Measurements from ENCODE around the gene DIPK1A. TPM values are rescaled to one million over a fixed set of nuclear protein-coding genes. Genes with fewer than 3 reads are reported as not detected.

The DIPK1A gene
- polyA plus RNA-seq, 2 of the 4 experiments (the other 2 are of a cell fraction): 12.4 to 21.1 TPM

- no peak overlapping the region for H3K27ac ChIP-seq
- H3K9me3 ChIP-seq: no peaks in the 10 kb centered on the region
- FAIRE-seq (no peak), DNase-seq (ENCODE audit: low read depth in 1 of 2, low spot score in 1 of 2) (no peak), ATAC-seq (no peak)
- peaks cover 9% of the 10 kb centered on the region; the same call in 1 of the 3 replicates for H3K4me1 ChIP-seq
- CTCF ChIA-PET: no interaction called here
- H3K4me2 ChIP-seq: no peak overlapping the region
- POLR2A ChIA-PET: no interaction called here
- no peak for TF ChIP-seq JUN (IDR thresholded peaks at IDR 0.05)
- no peak for TF ChIP-seq BHLHE40 (IDR thresholded peaks at IDR 0.05; ENCODE audit: low read depth, low read length)
- no peak for TF ChIP-seq CHD4 (IDR thresholded peaks at IDR 0.05; ENCODE audit: borderline replicate concordance)
- no peak for TF ChIP-seq EP300 (IDR thresholded peaks at IDR 0.05)
- no peak for TF ChIP-seq SREBF2 (IDR thresholded peaks at IDR 0.05)
- no peak for TF ChIP-seq PBX3 (IDR thresholded peaks at IDR 0.05)
- TF ChIP-seq ZC3H11A (IDR thresholded peaks at IDR 0.05): no peak
- no peak for TF ChIP-seq KDM1A (IDR thresholded peaks at IDR 0.05; ENCODE audit: low read depth)
- TF ChIP-seq NFE2L2 (conservative IDR thresholded peaks at IDR 0.05; ENCODE audit: low read length): no peak
- no peak for TF ChIP-seq FOSL2 (IDR thresholded peaks at IDR 0.05)
- TF ChIP-seq FOSL2 (CRISPR knock-in tag; IDR thresholded peaks at IDR 0.05): no peak
- no peak for TF ChIP-seq ZFP36 (IDR thresholded peaks at IDR 0.05; ENCODE audit: borderline replicate concordance, partially characterized antibody)
- TF ChIP-seq SMC3 (IDR thresholded peaks at IDR 0.05): no peak
- TF ChIP-seq HOXB13 (CRISPR knock-in tag; IDR thresholded peaks at IDR 0.05; ENCODE audit: low read depth): no peak
- no peak for TF ChIP-seq PHF8 (IDR thresholded peaks at IDR 0.05; ENCODE audit: borderline replicate concordance, low read depth)
- no peak for TF ChIP-seq CBX8 (IDR thresholded peaks at IDR 0.05)
- no peak for TF ChIP-seq HDAC2 (IDR thresholded peaks at IDR 0.05)
- TF ChIP-seq KDM5A (IDR thresholded peaks at IDR 0.05): no peak
- no peak for TF ChIP-seq MAFK (IDR thresholded peaks at IDR 0.05; ENCODE audit: partially characterized antibody)
- TF ChIP-seq CEBPB (IDR thresholded peaks at IDR 0.05): no peak
- no peak overlapping the region for H3K4me3 ChIP-seq
These were observed 152.9 kb downstream of the DIPK1A start for GRCh38 chr1:92808381-92808780.

GRCh38 chr1:92805216-92805615, 156.0 kb downstream of the DIPK1A start:
- peaks cover 9% of the 10 kb centered on the region; the same call in 1 of the 3 replicates for H3K4me1 ChIP-seq
- CTCF ChIA-PET: interaction anchor here (1.4 kb wide), 1 partner anchor 13 kb away, joined by 3 read pairs; no protein-coding TSS in a partner anchor
- H3K4me2 ChIP-seq: peak overlapping the region; percentile 54
- no peak for DNase-seq (ENCODE audit: low read depth in 1 of 2, low spot score in 1 of 2)
- FAIRE-seq: no peak
- WGBS (ENCODE audit: missing lambda C conversion rate): 74% methylated on average over 1 of the region's 1 CpG
- POLR2A ChIA-PET: interaction anchor here (1.4 kb wide), 1 partner anchor 27 kb away, joined by 5 read pairs; the partner anchor contains the start of gene RPL5
- ATAC-seq: no peak
- H3K4me3 ChIP-seq: no peak overlapping the region
- peak overlapping the region; percentile 58 to 72; a peak in 5 of 6 replicates for H3K27ac ChIP-seq
- no peaks in the 10 kb centered on the region for H3K9me3 ChIP-seq
- TF ChIP-seq TFCP2L1 (CRISPR knock-in tag; IDR thresholded peaks at IDR 0.05): no peak
- TF ChIP-seq RAD21 (conservative IDR thresholded peaks at IDR 0.05 in 1 of 2, IDR thresholded peaks at IDR 0.05 in 1 of 2): no peak
- TF ChIP-seq PBX3 (IDR thresholded peaks at IDR 0.05): no peak
- TF ChIP-seq EHF (CRISPR knock-in tag; IDR thresholded peaks at IDR 0.05): no peak
- no peak for TF ChIP-seq CEBPB (IDR thresholded peaks at IDR 0.05)
- TF ChIP-seq BHLHE40 (IDR thresholded peaks at IDR 0.05; ENCODE audit: low read depth, low read length): no peak
- TF ChIP-seq RFX5 (IDR thresholded peaks at IDR 0.05): no peak
- TF ChIP-seq BCL3 (IDR thresholded peaks at IDR 0.05): no peak
- TF ChIP-seq MAX (IDR thresholded peaks at IDR 0.05): no peak
- TF ChIP-seq ZFP36 (IDR thresholded peaks at IDR 0.05; ENCODE audit: borderline replicate concordance, partially characterized antibody): no peak
- no peak for TF ChIP-seq HEYL (CRISPR knock-in tag; IDR thresholded peaks at IDR 0.05)
- TF ChIP-seq TP53 (CRISPR knock-in tag; IDR thresholded peaks at IDR 0.05): no peak
- TF ChIP-seq JUNB (IDR thresholded peaks at IDR 0.05): no peak
- TF ChIP-seq E2F6 (IDR thresholded peaks at IDR 0.05; ENCODE audit: borderline replicate concordance, low read depth): no peak
- TF ChIP-seq JUN (IDR thresholded peaks at IDR 0.05): no peak
- no peak for TF ChIP-seq HES2 (IDR thresholded peaks at IDR 0.05)
- no peak for TF ChIP-seq GATA3 (IDR thresholded peaks at IDR 0.05; ENCODE audit: borderline replicate concordance)
- TF ChIP-seq FOSB (CRISPR knock-in tag; IDR thresholded peaks at IDR 0.05): no peak
- TF ChIP-seq REST (IDR thresholded peaks at IDR 0.05): no peak
